ENCODE results near the gene PBRM1. TPM values are rescaled to one million over a fixed set of nuclear protein-coding genes. Genes with fewer than 3 reads are reported as not detected.

PBRM1 gene
- total and polyA plus RNA-seq, 4 donors: 7.1 to 65.7 (median 38.7) TPM

DNA sequence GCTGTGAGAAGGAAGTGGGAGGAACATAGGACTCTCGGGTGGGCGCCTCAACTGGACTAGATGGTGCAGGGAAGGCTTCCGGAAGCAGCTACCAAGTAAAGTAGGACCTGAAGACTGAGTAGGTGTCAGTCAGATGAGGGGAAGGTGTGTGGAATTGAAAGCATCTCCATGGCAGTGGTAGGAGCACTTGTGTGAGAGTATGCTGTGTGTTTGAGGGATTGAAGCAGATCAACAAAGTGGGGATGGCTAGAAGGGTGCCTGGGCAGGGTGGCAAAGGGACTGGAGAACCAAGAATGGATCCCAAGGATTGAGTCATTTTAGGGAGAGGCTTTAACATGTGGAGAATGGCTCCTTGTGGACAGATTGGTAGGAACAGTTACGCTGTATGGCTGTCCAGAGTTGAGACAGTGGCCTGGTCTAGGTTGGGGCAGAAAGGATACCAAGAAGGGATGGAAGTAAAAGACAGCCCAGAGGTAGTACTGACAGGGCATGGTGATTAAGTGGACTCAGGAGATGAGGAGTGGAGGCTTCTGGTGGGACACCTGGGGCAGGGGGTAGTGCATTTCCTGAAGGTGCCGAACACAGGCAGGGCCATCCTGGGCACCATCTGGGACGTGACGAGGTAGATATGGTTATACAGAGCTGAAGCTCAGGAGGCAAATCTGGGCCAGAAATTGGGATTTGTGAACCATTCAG lies 147.8 kb downstream of the PBRM1 start:
- Histone ChIP-seq H3K4me3 (ENCODE audit: low read depth in 1 of 3, low read length in 3 of 3) (peak overlapping the region; percentile 58 to 89 (median 65)), H3K9me3 (ENCODE audit: control insufficient read depth in 4 of 4, low read length in 3 of 4) (no peaks in the 10 kb centered on the region), H3K36me3 (ENCODE audit: control insufficient read depth in 4 of 4, insufficient read depth in 3 of 4, low read depth in 1 of 4, low read length in 3 of 4) (peaks cover 2 to 6% (median 5%) of the 10 kb centered on the region in 4 donors), H3K4me1 (ENCODE audit: control insufficient read depth in 4 of 4, insufficient read depth in 4 of 4, low read length in 3 of 4) (peaks cover 9 to 37% (median 25%) of the 10 kb centered on the region in 4 donors), H3K27me3 (ENCODE audit: control insufficient read depth in 4 of 4, insufficient read depth in 4 of 4, low read length in 3 of 4) (no peaks in the 10 kb centered on the region), H3K27ac (ENCODE audit: low read depth in 1 of 2, low read length in 2 of 2) (peak overlapping the region in 1 of 2 donors; percentile 89), H3K9ac (ENCODE audit: low read depth in 1 of 2, low read length in 2 of 2) (no peak overlapping the region)
- WGBS: 78% methylated on average over 7 of the region's 7 CpGs
- peak; percentile 33 for DNase-seq (ENCODE audit: low spot score)
- TF ChIP-seq ZBTB33 (IDR thresholded peaks at IDR 0.05) (no peak), HNF4G (IDR thresholded peaks at IDR 0.05) (no peak), SP1 (IDR thresholded peaks at IDR 0.05) (no peak), NR2F2 (IDR thresholded peaks at IDR 0.05) (no peak), FOXA1 (IDR thresholded peaks at IDR 0.05) (no peak), JUND (IDR thresholded peaks at IDR 0.05) (no peak)

- no peak for DNase-seq (ENCODE audit: low spot score)
- Histone ChIP-seq H3K36me3 (ENCODE audit: control insufficient read depth in 4 of 4, insufficient read depth in 3 of 4, low read depth in 1 of 4, low read length in 3 of 4) (peaks cover 2 to 6% (median 5%) of the 10 kb centered on the region in 4 donors), H3K27ac (ENCODE audit: low read depth in 1 of 2, low read length in 2 of 2) (peak overlapping the region; percentile 89), H3K9me3 (ENCODE audit: control insufficient read depth in 4 of 4, low read length in 3 of 4) (no peaks in the 10 kb centered on the region), H3K27me3 (ENCODE audit: control insufficient read depth in 4 of 4, insufficient read depth in 4 of 4, low read length in 3 of 4) (no peaks in the 10 kb centered on the region), H3K4me3 (ENCODE audit: low read depth in 1 of 3, low read length in 3 of 3) (peak overlapping the region; percentile 58 to 89 (median 65)), H3K9ac (ENCODE audit: low read depth in 1 of 2, low read length in 2 of 2) (peak overlapping the region; percentile 46 to 69), H3K4me1 (ENCODE audit: control insufficient read depth in 4 of 4, insufficient read depth in 4 of 4, low read length in 3 of 4) (peaks cover 9 to 37% (median 25%) of the 10 kb centered on the region in 4 donors)
- WGBS: 5% methylated on average over 6 of the region's 6 CpGs
- TF ChIP-seq EGR1 (IDR thresholded peaks at IDR 0.05; ENCODE audit: low read depth in 2 of 2) (no peak), ATF3 (IDR thresholded peaks at IDR 0.05) (no peak), NR2F2 (IDR thresholded peaks at IDR 0.05) (no peak), RAD21 (IDR thresholded peaks at IDR 0.05) (peak; percentile 33 to 37), HNF4A (conservative IDR thresholded peaks at IDR 0.05) (peak; percentile 58 to 69), YY1 (IDR thresholded peaks at IDR 0.05) (no peak), RXRA (IDR thresholded peaks at IDR 0.05) (peak in 1 of 2 donors; percentile 18), SP1 (IDR thresholded peaks at IDR 0.05) (peak; percentile 14)
- TF ChIP-seq, protein P1, sequence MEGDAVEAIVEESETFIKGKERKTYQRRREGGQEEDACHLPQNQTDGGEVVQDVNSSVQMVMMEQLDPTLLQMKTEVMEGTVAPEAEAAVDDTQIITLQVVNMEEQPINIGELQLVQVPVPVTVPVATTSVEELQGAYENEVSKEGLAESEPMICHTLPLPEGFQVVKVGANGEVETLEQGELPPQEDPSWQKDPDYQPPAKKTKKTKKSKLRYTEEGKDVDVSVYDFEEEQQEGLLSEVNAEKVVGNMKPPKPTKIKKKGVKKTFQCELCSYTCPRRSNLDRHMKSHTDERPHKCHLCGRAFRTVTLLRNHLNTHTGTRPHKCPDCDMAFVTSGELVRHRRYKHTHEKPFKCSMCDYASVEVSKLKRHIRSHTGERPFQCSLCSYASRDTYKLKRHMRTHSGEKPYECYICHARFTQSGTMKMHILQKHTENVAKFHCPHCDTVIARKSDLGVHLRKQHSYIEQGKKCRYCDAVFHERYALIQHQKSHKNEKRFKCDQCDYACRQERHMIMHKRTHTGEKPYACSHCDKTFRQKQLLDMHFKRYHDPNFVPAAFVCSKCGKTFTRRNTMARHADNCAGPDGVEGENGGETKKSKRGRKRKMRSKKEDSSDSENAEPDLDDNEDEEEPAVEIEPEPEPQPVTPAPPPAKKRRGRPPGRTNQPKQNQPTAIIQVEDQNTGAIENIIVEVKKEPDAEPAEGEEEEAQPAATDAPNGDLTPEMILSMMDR (IDR thresholded peaks at IDR 0.05; ENCODE audit: low read depth, low read length, missing input control): peak; percentile 10
Measured at GRCh38 chr3:52537165-52537620, 148.5 kb downstream of the PBRM1 start.

Data from liver (tissue), 9 donors.